HG02798 (cell line): ENCODE measurements around the gene UBE2L6.
A peak's percentile ranks its signal among the peaks of the same experiment; 100 is the strongest.
"Not testable (repeated sequence)": the region's sequence is repeated elsewhere in the genome, so short reads cannot be mapped to it uniquely, and the experiment has no call there.

Experiments used
- ATAC-seq: cut with Tn5 transposase; IDR thresholded peaks from one replicate; pipeline ENCODE4 v1.9.1; 2021; ENCODE audit warnings: mild to moderate bottlenecking; ENCODE audit not compliant: unreplicated experiment, poor library complexity

Gene UBE2L6

GRCh38 chr11:57534449-57534848, 33.0 kb downstream of the UBE2L6 start:
- not testable (repeated sequence) for ATAC-seq

- ATAC-seq, result peak; percentile 99
Observed at GRCh38 chr11:57530596-57531507, 36.6 kb downstream of the UBE2L6 start, which contains the start of gene TIMM10. TSS of gene TIMM10 (minus strand) at chr11:57530754. CDS start at chr11:57530189, 565 bp downstream.

GRCh38 chr11:57530215-57530595, 37.3 kb downstream of the UBE2L6 start:
- ATAC-seq, result no peak

GRCh38 chr11:57529012-57529411, 38.5 kb downstream of the UBE2L6 start:
- ATAC-seq, result no peak

GRCh38 chr11:57527056-57527631, 40.3 kb downstream of the UBE2L6 start:
- ATAC-seq, result peak; percentile 18

GRCh38 chr11:57523419-57523818, 44.1 kb downstream of the UBE2L6 start:
- no peak for ATAC-seq

- no peak for ATAC-seq
Observed at GRCh38 chr11:57521116-57521515, 46.4 kb downstream of the UBE2L6 start.

- ATAC-seq, result no peak
Observed at GRCh38 chr11:57516061-57516443, 51.4 kb downstream of the UBE2L6 start.

- peak; percentile 55 for ATAC-seq
Observed at GRCh38 chr11:57515332-57516060, 52.0 kb downstream of the UBE2L6 start, which contains the start of gene SLC43A1. TSS of gene SLC43A1 (minus strand) at chr11:57515702. CDS start at chr11:57514111, 1,591 bp downstream.

GRCh38 chr11:57514538-57515331, 52.7 kb downstream of the UBE2L6 start:
- ATAC-seq, result peak; percentile 42

- peak; percentile 30 for ATAC-seq
Observed at GRCh38 chr11:57513911-57514537, 53.4 kb downstream of the UBE2L6 start.

GRCh38 chr11:57513452-57513795, 54.0 kb downstream of the UBE2L6 start:
- ATAC-seq, result no peak

GRCh38 chr11:57512646-57513451, 54.6 kb downstream of the UBE2L6 start:
- no peak for ATAC-seq

- no peak for ATAC-seq
Observed at GRCh38 chr11:57511741-57512430, 55.6 kb downstream of the UBE2L6 start.

GRCh38 chr11:57508341-57509170, 58.9 kb downstream of the UBE2L6 start:
- no peak for ATAC-seq

- no peak for ATAC-seq
Observed at GRCh38 chr11:57506522-57506921, 61.0 kb downstream of the UBE2L6 start.

GRCh38 chr11:57504511-57504910, 63.0 kb downstream of the UBE2L6 start:
- no peak for ATAC-seq
